Measurements from ENCODE around the gene POLR2A.

DNA sequence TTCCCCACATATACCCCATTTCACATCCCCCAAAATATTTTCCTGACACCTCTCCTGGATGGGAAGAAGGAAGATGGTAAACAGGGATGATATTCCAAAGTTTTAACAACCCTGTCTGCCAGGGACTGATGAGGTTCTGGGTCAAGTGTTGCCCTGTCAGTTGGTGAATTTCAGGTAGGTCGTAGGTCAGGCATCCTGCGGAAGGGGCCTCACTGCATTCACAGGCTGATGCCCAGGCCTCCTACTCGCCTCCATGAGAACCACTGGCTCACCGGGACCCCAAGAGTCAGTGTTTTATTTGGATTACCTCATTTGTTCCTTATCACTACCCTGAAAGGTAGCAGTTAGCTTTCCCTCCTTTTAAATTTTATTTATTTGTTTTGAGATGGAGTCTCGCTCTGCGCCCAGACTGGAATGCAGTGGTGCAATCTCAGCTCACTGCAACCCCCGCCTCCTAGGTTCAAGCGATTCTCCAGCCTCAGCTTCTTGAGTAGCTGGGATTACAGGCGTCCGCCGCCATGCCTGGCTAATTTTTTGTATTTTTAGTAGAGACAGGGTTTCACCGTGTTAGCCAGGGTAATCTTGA lies 15.3 kb upstream of the POLR2A start:
- no peak for TF ChIP-seq MXI1 (IDR thresholded peaks at IDR 0.05; ENCODE audit: borderline replicate concordance, low read depth, low read length)
- TF ChIP-seq, protein P1, sequence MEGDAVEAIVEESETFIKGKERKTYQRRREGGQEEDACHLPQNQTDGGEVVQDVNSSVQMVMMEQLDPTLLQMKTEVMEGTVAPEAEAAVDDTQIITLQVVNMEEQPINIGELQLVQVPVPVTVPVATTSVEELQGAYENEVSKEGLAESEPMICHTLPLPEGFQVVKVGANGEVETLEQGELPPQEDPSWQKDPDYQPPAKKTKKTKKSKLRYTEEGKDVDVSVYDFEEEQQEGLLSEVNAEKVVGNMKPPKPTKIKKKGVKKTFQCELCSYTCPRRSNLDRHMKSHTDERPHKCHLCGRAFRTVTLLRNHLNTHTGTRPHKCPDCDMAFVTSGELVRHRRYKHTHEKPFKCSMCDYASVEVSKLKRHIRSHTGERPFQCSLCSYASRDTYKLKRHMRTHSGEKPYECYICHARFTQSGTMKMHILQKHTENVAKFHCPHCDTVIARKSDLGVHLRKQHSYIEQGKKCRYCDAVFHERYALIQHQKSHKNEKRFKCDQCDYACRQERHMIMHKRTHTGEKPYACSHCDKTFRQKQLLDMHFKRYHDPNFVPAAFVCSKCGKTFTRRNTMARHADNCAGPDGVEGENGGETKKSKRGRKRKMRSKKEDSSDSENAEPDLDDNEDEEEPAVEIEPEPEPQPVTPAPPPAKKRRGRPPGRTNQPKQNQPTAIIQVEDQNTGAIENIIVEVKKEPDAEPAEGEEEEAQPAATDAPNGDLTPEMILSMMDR (conservative IDR thresholded peaks at IDR 0.05; ENCODE audit: low read depth, low read length): no peak
- TF ChIP-seq, protein P2, sequence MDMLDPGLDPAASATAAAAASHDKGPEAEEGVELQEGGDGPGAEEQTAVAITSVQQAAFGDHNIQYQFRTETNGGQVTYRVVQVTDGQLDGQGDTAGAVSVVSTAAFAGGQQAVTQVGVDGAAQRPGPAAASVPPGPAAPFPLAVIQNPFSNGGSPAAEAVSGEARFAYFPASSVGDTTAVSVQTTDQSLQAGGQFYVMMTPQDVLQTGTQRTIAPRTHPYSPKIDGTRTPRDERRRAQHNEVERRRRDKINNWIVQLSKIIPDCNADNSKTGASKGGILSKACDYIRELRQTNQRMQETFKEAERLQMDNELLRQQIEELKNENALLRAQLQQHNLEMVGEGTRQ (IDR thresholded peaks at IDR 0.05; ENCODE audit: low read depth, low read length): no peak
- peak; percentile 38 for TF ChIP-seq CEBPB (IDR thresholded peaks at IDR 0.05; ENCODE audit: low read depth, low read length)
- TF ChIP-seq MAZ (IDR thresholded peaks at IDR 0.05; ENCODE audit: borderline replicate concordance, low read depth, low read length): no peak
- TF ChIP-seq MAFK (IDR thresholded peaks at IDR 0.05; ENCODE audit: low read depth, low read length): no peak
- no peak for TF ChIP-seq RFX5 (IDR thresholded peaks at IDR 0.05; ENCODE audit: low read depth, low read length)
- TF ChIP-seq POLR2A (IDR thresholded peaks at IDR 0.05; ENCODE audit: low read depth, low read length): no peak
- no peak for TF ChIP-seq RAD21 (IDR thresholded peaks at IDR 0.05; ENCODE audit: low read length)
